ENCODE results near the gene KPNA1.

DNA sequence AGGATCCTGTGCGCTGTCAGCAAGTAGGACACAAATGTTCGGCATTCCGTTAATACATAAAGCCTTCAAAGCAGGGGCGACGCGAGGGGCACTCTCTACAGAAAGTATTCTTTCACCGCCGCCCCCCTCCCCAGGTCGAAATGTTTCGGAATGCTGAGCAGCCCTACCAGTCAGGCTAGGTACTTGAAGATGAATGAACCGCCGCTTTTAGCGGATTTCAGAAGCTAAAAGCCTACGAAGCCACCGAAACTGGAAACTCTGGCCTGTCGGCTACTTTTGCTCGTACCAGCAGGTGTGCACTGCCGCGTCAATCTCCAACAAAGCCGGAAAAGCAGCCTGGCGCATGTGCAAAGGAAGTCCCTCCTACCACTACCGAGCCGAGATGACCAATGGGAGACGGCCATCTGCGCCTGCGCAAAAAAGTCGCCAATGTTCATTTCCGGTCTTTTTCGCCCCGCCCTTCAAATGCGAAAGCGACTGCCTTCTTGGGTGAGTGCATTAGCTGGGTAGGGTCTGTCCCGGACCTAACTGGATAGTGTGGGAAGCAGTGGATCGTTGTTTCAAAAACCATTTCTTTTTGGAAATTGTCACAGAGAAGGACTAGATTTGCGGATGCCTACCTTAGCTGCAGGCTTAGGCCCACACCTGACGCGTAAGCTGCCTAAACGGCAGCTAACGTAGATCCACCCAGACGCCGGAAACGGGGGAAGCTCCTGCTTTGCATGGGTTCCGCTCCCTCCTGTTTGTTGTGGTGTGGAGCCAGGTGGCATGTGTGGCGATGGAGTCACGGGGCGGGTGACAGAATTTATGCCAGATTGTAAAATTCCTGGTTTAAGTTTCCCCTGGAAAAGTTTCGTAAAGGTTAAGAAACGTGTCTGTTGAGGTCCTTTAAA, 98.7 kb downstream of the KPNA1 start, which contains the start of gene WDR5B:
- TF ChIP-seq EZH2 (IDR thresholded peaks at IDR 0.05; ENCODE audit: insufficient read depth, poor library complexity, severe bottlenecking): no peak
- no peak for TF ChIP-seq EZH2phosphoT487 (IDR thresholded peaks at IDR 0.05; ENCODE audit: insufficient read depth, low read depth)

Data from GM23248 (cell line).